Left cardiac atrium (tissue), 4 donors: ENCODE data around the gene SEC24B. TPM values are rescaled to one million over a fixed set of nuclear protein-coding genes. Genes with fewer than 3 reads are reported as not detected.
"Not testable (repeated sequence)": the region's sequence is repeated elsewhere in the genome, so short reads cannot be mapped to it uniquely, and the experiment has no call there.

Experiments
- ATAC-seq, 2 donors: fragments of 200-7000 bp; cut with Tn5 transposase; one replicate each; pipeline ENCODE4 v1.9.1; 2020; ENCODE audit warnings: mild to moderate bottlenecking in 2 of 2, moderate library complexity in 2 of 2
- DNase-seq: peaks from one replicate; pipeline ENCODE4 v3.0.0-alpha.2; 2020
- intact Hi-C, 2 donors: fragments of 100-400 bp; cut with DNase I; formaldehyde crosslinking; loops; one replicate each; pipeline versions ENCODE4 v1.14.1 to v1.15.1; 2022 to 2023
- total RNA-seq, 2 donors: library from RNA; stranded (reverse); fragmentation: NEBNext Ultra II Directional; extraction: Animal tissue kit (Norgen Biotek cat#: 25700); gene quantifications; one replicate each; pipeline ENCODE4 v1.2.1, GENCODE V29; 2021
- donor health status: DM: no; HTN: yes; CAD: no.
- donor health status: DM: no; HTN: yes; CAD: no; lungs with severe emphysema.
- donor health status: DM: yes; HTN: yes; CAD: no.
- donor health status: Dilated cardiomyopathy.

Gene SEC24B
- total RNA-seq, 2 donors from 2014 or later = 25.5 to 28.6 TPM

- no peak for ATAC-seq
- DNase-seq = no peak
- intact Hi-C loops = loop anchor here (5.0 kb wide), 3 partner anchors 393 to 553 kb away; partner anchors contain the start of genes GAR1 (in 1 of the 2) and RRH (in 1 of the 2)
These were observed 9.3 kb upstream of the SEC24B start for GRCh38 chr4:109424093-109424841.

GRCh38 chr4:109425405-109425804 is 8.2 kb upstream of the SEC24B start:
- ATAC-seq (no peak), DNase-seq (no peak)
- intact Hi-C loops = no loop called here

GRCh38 chr4:109429545-109429944 is 4.1 kb upstream of the SEC24B start:
- no peak for ATAC-seq
- DNase-seq = no peak
- intact Hi-C loops = no loop called here

GRCh38 chr4:109432203-109432602 is 1.4 kb upstream of the SEC24B start:
- intact Hi-C loops = loop anchor here (5.0 to 10.0 kb wide), 3 partner anchors 113 to 225 kb away; partner anchors contain the start of gene MCUB (in 1 of the 2)
- DNase-seq (no peak), ATAC-seq (no peak)

GRCh38 chr4:109432696-109433095 is 919 bp upstream of the SEC24B start:
- intact Hi-C loops = loop anchor here (5.0 to 10.0 kb wide), 3 partner anchors 112 to 225 kb away; partner anchors contain the start of gene MCUB (in 1 of the 2)
- DNase-seq (no peak), ATAC-seq (peak in 1 of 2 donors; percentile 4)

GRCh38 chr4:109434007-109434971 is 674 bp downstream of the SEC24B start:
- peak; percentile 58 for DNase-seq
- intact Hi-C loops = loop anchor here (5.0 to 10.0 kb wide), 3 partner anchors 111 to 223 kb away; partner anchors contain the start of gene MCUB (in 1 of the 2)
- ATAC-seq = peak; percentile 70 to 72

- no peak for DNase-seq
- intact Hi-C loops = loop anchor here (10.0 kb wide), 2 partner anchors 109 to 129 kb away; partner anchors contain the start of gene MCUB (in 1 of the 2)
- no peak for ATAC-seq
These were observed 2.0 kb downstream of the SEC24B start for GRCh38 chr4:109435635-109436034.

GRCh38 chr4:109436504-109436903 is 2.9 kb downstream of the SEC24B start:
- intact Hi-C loops = loop anchor here (10.0 kb wide), 2 partner anchors 108 to 128 kb away; partner anchors contain the start of gene MCUB (in 1 of the 2)
- ATAC-seq (no peak), DNase-seq (no peak)

GRCh38 chr4:109440948-109441347 is 7.3 kb downstream of the SEC24B start:
- ATAC-seq (peak in 1 of 2 donors; percentile 48), DNase-seq (no peak)
- intact Hi-C loops = no loop called here

GRCh38 chr4:109441862-109442458 is 8.3 kb downstream of the SEC24B start:
- intact Hi-C loops = no loop called here
- DNase-seq (no peak), ATAC-seq (peak in 1 of 2 donors; percentile 37)

- ATAC-seq (no peak), DNase-seq (no peak)
- intact Hi-C loops = no loop called here
These were observed 10.7 kb downstream of the SEC24B start for GRCh38 chr4:109444182-109444844.

- intact Hi-C loops = no loop called here
- no peak for ATAC-seq
These were observed 13.7 kb downstream of the SEC24B start for GRCh38 chr4:109447278-109447677.

GRCh38 chr4:109451544-109452273 is 18.1 kb downstream of the SEC24B start:
- intact Hi-C loops = no loop called here
- ATAC-seq = no peak

More at GRCh38 chr4:109447278-109447677, 13.7 kb downstream of the SEC24B start:
- no peak for DNase-seq

GRCh38 chr4:109453110-109453509 is 19.5 kb downstream of the SEC24B start:
- ATAC-seq, DNase-seq, intact Hi-C loops: not testable (repeated sequence)

More at GRCh38 chr4:109451544-109452273, 18.1 kb downstream of the SEC24B start:
- no peak for DNase-seq

- peak in 1 of 2 donors; percentile 46 for ATAC-seq
- intact Hi-C loops = no loop called here
- no peak for DNase-seq
These were observed 28.7 kb downstream of the SEC24B start for GRCh38 chr4:109462297-109462696.

- DNase-seq (no peak), ATAC-seq (no peak)
- intact Hi-C loops = no loop called here
These were observed 29.2 kb downstream of the SEC24B start for GRCh38 chr4:109462802-109463201.

GRCh38 chr4:109465069-109465468 is 31.5 kb downstream of the SEC24B start:
- intact Hi-C loops = no loop called here
- ATAC-seq = peak; percentile 57 to 82
- no peak for DNase-seq

- intact Hi-C loops = no loop called here
- no peak for DNase-seq
- ATAC-seq = no peak
These were observed 36.3 kb downstream of the SEC24B start for GRCh38 chr4:109469915-109470314.
